Measurements from ENCODE around the gene MRPL52.
"Not testable (repeated sequence)": the region's sequence is repeated elsewhere in the genome, so short reads cannot be mapped to it uniquely, and the experiment has no call there.

Gene MRPL52

GRCh38 chr14:22812744-22813143 is 16.9 kb upstream of the MRPL52 start:
- DNase-seq = no peak

- no peak for DNase-seq
Measured at GRCh38 chr14:22813145-22813544, 16.5 kb upstream of the MRPL52 start.

GRCh38 chr14:22814373-22814772 is 15.3 kb upstream of the MRPL52 start:
- DNase-seq = no peak

- DNase-seq = no peak
Measured at GRCh38 chr14:22814941-22815713, 14.6 kb upstream of the MRPL52 start, which contains the start of gene SLC7A7. TSS of gene SLC7A7 (minus strand) at chr14:22815435. CDS start at chr14:22813398, 2,037 bp downstream.

GRCh38 chr14:22819151-22819988 is 10.3 kb upstream of the MRPL52 start:
- DNase-seq = no peak

- DNase-seq = no peak
Measured at GRCh38 chr14:22820731-22821130, 9.0 kb upstream of the MRPL52 start.

- DNase-seq = no peak
Measured at GRCh38 chr14:22821193-22822015, 8.3 kb upstream of the MRPL52 start.

- no peak for DNase-seq
Measured at GRCh38 chr14:22822016-22822570, 7.6 kb upstream of the MRPL52 start.

- peak; percentile 73 for DNase-seq
Measured at GRCh38 chr14:22822571-22823098, 7.1 kb upstream of the MRPL52 start.

GRCh38 chr14:22824711-22825359 is 4.9 kb upstream of the MRPL52 start:
- DNase-seq = no peak

GRCh38 chr14:22829076-22829660 is 519 bp upstream of the MRPL52 start:
- not testable (repeated sequence) for DNase-seq

GRCh38 chr14:22830443-22831010 is 840 bp downstream of the MRPL52 start:
- DNase-seq = no peak

GRCh38 chr14:22835505-22835904 is 5.8 kb downstream of the MRPL52 start:
- no peak for DNase-seq

- DNase-seq = no peak
Measured at GRCh38 chr14:22836301-22837113, 6.8 kb downstream of the MRPL52 start, which contains the start of gene MMP14. TSS of gene MMP14 (plus strand) at chr14:22836585. CDS start at chr14:22836818, 233 bp downstream.

- peak; percentile 29 for DNase-seq
Measured at GRCh38 chr14:22837114-22837749, 7.5 kb downstream of the MRPL52 start.

GRCh38 chr14:22837750-22838538 is 8.3 kb downstream of the MRPL52 start:
- DNase-seq = no peak

- no peak for DNase-seq
Measured at GRCh38 chr14:22838631-22839041, 8.9 kb downstream of the MRPL52 start.

GRCh38 chr14:22839159-22839779 is 9.6 kb downstream of the MRPL52 start:
- DNase-seq = no peak
